ENCODE results near the gene HOXA10.

DNA sequence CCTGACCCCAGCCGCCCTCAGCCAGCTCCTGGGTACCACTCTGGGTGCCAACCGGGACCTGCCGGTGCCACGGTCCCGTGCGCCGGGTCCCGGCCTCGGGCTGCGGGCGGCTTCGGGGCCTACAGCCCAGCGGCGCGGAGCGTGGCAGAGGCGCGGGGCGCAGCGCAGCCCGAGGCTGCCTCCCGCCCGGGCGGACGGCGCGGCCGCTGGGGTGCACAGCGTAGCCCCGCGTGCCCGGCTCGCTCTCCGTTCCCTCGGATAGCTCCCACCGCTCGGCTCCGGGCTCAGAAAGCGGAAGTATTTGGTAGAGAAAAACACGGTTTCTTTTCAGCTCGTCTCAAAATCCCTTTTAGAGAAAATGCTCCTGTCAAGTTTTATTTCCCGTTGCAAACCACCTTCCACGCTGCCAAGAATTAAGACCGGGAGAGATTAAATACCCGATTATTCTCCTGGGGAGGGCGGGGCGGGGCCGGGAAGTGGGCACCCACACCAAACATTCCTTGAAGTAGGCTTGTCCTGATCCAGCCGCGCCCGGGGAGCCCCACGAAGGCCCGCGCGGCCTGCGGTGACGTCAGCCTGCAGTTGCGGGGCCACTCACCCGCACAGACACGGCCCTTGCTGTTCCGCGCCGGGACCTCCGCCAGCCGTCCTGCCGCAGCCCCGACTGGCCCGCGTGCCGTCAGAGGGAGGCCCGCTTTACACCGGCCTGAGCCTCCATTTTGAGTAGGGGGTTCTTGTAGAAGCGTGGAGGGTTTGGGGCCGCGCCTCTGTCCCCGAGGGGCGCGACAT, 18.6 kb upstream of the HOXA10 start:
- TF ChIP-seq, protein P1, sequence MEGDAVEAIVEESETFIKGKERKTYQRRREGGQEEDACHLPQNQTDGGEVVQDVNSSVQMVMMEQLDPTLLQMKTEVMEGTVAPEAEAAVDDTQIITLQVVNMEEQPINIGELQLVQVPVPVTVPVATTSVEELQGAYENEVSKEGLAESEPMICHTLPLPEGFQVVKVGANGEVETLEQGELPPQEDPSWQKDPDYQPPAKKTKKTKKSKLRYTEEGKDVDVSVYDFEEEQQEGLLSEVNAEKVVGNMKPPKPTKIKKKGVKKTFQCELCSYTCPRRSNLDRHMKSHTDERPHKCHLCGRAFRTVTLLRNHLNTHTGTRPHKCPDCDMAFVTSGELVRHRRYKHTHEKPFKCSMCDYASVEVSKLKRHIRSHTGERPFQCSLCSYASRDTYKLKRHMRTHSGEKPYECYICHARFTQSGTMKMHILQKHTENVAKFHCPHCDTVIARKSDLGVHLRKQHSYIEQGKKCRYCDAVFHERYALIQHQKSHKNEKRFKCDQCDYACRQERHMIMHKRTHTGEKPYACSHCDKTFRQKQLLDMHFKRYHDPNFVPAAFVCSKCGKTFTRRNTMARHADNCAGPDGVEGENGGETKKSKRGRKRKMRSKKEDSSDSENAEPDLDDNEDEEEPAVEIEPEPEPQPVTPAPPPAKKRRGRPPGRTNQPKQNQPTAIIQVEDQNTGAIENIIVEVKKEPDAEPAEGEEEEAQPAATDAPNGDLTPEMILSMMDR (IDR thresholded peaks at IDR 0.05; ENCODE audit: low read depth, low read length), result no peak
- no peak for TF ChIP-seq POLR2A (IDR thresholded peaks at IDR 0.05; ENCODE audit: extremely low read depth, insufficient read length)
- TF ChIP-seq, protein P2, sequence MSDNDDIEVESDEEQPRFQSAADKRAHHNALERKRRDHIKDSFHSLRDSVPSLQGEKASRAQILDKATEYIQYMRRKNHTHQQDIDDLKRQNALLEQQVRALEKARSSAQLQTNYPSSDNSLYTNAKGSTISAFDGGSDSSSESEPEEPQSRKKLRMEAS (IDR thresholded peaks at IDR 0.05; ENCODE audit: low read depth, low read length), result no peak
